GM12878 (cell line): ENCODE results near the gene EPHB1. TPM values are rescaled to one million over a fixed set of nuclear protein-coding genes. Genes with fewer than 3 reads are reported as not detected.
A peak's percentile ranks its signal among the peaks of the same experiment; 100 is the strongest.

Experiments
- ATAC-seq: fragments of 200-7000 bp; cut with Tn5 transposase; 3 replicates; pipeline ENCODE4 v1.9.1; 2020; ENCODE audit warnings: mild to moderate bottlenecking, moderate library complexity
- BruUV-seq: library from RNA; stranded (reverse); fragments of 400-500 nt; replicated peaks from 2 replicates; lab custom pipeline; 2021; lab: Mats Ljungman, UMichigan
- CTCF ChIA-PET: fragments of 300-600 bp; sonication (Branson Sonifier 250); formaldehyde crosslinking; extraction: SDS; loops from one replicate; lab custom pipeline; 2021; ENCODE audit warnings: inconsistent platforms; lab: Yijun Ruan, JAX
- POLR2A ChIA-PET: fragments of 350-600 bp; formaldehyde crosslinking; extraction: SDS; loops from one replicate; lab custom pipeline; 2021; ENCODE audit warnings: inconsistent platforms; lab: Charles Lee
- RAD21 ChIA-PET: fragments of 300-600 bp; sonication (Branson Sonifier 250); formaldehyde crosslinking; loops from one replicate; lab custom pipeline; 2023; ENCODE audit warnings: antibody characterized with exemption; ENCODE audit not compliant: unreplicated experiment; lab: Charles Lee
- SMC1A ChIA-PET: fragments of 300-600 bp; sonication (Branson Sonifier 250); formaldehyde crosslinking; loops from one replicate; lab custom pipeline; 2023; ENCODE audit not compliant: unreplicated experiment, uncharacterized antibody; lab: Charles Lee
- DNase-seq: peaks from one replicate; pipeline ENCODE4 v3.0.0-alpha.2; 2011; ENCODE audit warnings: low read depth, low spot score
- FAIRE-seq: peaks from 3 replicates; lab custom pipeline; 2011; peaks lifted over from hg19 to GRCh38; lab: Jason Lieb, UNC
- H2AFZ ChIP-seq: 2 replicates; pipeline ENCODE4 v1.6.0; 2011; ENCODE audit warnings: low read depth, low read length, control low read depth; ENCODE audit not compliant: control insufficient read depth
- H3K27ac ChIP-seq: 2 replicates; pipeline ENCODE4 v1.5.1; 2011; ENCODE audit warnings: control low read depth; ENCODE audit not compliant: control insufficient read depth, insufficient read depth
- H3K27me3 ChIP-seq, 2 experiments: replicated peaks in 1 of 2; 2 replicates each; pipeline versions ENCODE4 v1.6.0 to v1.6.1; 2011; ENCODE audit warnings: low read length in 1 of 2; ENCODE audit not compliant: control insufficient read depth in 2 of 2, insufficient read depth in 2 of 2
- H3K36me3 ChIP-seq, 2 experiments: 2 replicates each; pipeline ENCODE4 v1.5.1; 2011; ENCODE audit warnings: low read length in 1 of 2; ENCODE audit not compliant: control insufficient read depth in 2 of 2, insufficient read depth in 2 of 2
- H3K4me1 ChIP-seq: 2 replicates; pipeline ENCODE4 v1.6.1; 2011; ENCODE audit warnings: mild to moderate bottlenecking, low read length, moderate library complexity, mixed read lengths; ENCODE audit not compliant: control insufficient read depth, insufficient read depth
- H3K4me2 ChIP-seq: 2 replicates; pipeline ENCODE4 v1.6.0; 2011; ENCODE audit warnings: control low read depth; ENCODE audit not compliant: control insufficient read depth, insufficient read depth
- H3K4me3 ChIP-seq: fragments of 200-600 bp; sonication (generic); 2 replicates; pipeline ENCODE4 v1.5.1; 2016
- H3K79me2 ChIP-seq: 2 replicates; pipeline ENCODE4 v1.6.0; 2011; ENCODE audit warnings: low read length; ENCODE audit not compliant: control insufficient read depth, insufficient read depth
- H3K9ac ChIP-seq: 2 replicates; pipeline ENCODE4 v1.8.0; 2011; ENCODE audit warnings: low read length, control low read depth, mixed read lengths; ENCODE audit not compliant: control insufficient read depth, insufficient read depth
- H3K9me3 ChIP-seq: replicated peaks from 3 replicates; pipeline ENCODE4 v1.5.1; 2011; ENCODE audit warnings: mild to moderate bottlenecking, low read length; ENCODE audit not compliant: control insufficient read depth, insufficient read depth
- H4K20me1 ChIP-seq: 2 replicates; pipeline ENCODE4 v1.6.0; 2011; ENCODE audit not compliant: control insufficient read depth, insufficient read depth
- BRCA1 ChIP-seq: IDR thresholded peaks from 2 replicates; pipeline ENCODE4 v1.6.1; 2011; ENCODE audit warnings: low read depth, low read length, improper control_type of control experiment
- CEBPZ ChIP-seq: fragments of 150-350 bp; IDR thresholded peaks from 2 replicates; pipeline ENCODE4 v1.6.1; 2016; ENCODE audit warnings: low read depth, low read length
- CHD4 ChIP-seq: fragments of 200-600 bp; sonication (generic); IDR thresholded peaks from 2 replicates; pipeline ENCODE4 v1.6.1; 2016; ENCODE audit warnings: mild to moderate bottlenecking
- EED ChIP-seq: sonication (generic); IDR thresholded peaks from 2 replicates; pipeline ENCODE4 v1.6.1; 2016; ENCODE audit warnings: antibody characterized with exemption, low read depth
- FOXK2 ChIP-seq: fragments of 450-650 bp; IDR thresholded peaks from 2 replicates; pipeline ENCODE4 v1.6.1; 2017; ENCODE audit warnings: mild to moderate bottlenecking, moderate library complexity
- JUNB ChIP-seq: IDR thresholded peaks from 2 replicates; pipeline ENCODE4 v1.6.1; 2016; ENCODE audit warnings: antibody characterized with exemption, mild to moderate bottlenecking
- NFIC ChIP-seq: IDR thresholded peaks from 2 replicates; pipeline ENCODE4 v1.6.1; 2012; ENCODE audit warnings: low read depth, mild to moderate bottlenecking, inconsistent platforms, low read length, moderate library complexity
- NFYA ChIP-seq: IDR thresholded peaks from 2 replicates; pipeline ENCODE4 v1.6.1; 2011; ENCODE audit warnings: low read depth, mild to moderate bottlenecking, low read length, improper control_type of control experiment, borderline replicate concordance
- NFYB ChIP-seq: IDR thresholded peaks from 2 replicates; pipeline ENCODE4 v1.6.1; 2011; ENCODE audit warnings: low read depth, mild to moderate bottlenecking, low read length, improper control_type of control experiment, moderate library complexity; ENCODE audit not compliant: insufficient read depth
- POLR2A ChIP-seq: IDR thresholded peaks from 2 replicates; pipeline ENCODE4 v1.6.1; 2011; ENCODE audit warnings: low read depth, mild to moderate bottlenecking, low read length
- RAD51 ChIP-seq: fragments of 450-650 bp; IDR thresholded peaks from 2 replicates; pipeline ENCODE4 v1.6.1; 2016; ENCODE audit warnings: moderate library complexity, mild to moderate bottlenecking, inconsistent platforms
- RBBP5 ChIP-seq: fragments of 200-600 bp; sonication (generic); conservative IDR thresholded peaks from 2 replicates; pipeline ENCODE4 v1.6.1; 2016
- SKIL ChIP-seq: fragments of 450-650 bp; IDR thresholded peaks from 2 replicates; pipeline ENCODE4 v1.6.1; 2017; ENCODE audit warnings: mild to moderate bottlenecking, low read depth, inconsistent platforms; ENCODE audit not compliant: poor library complexity, severe bottlenecking
- SREBF1 ChIP-seq: IDR thresholded peaks from 2 replicates; pipeline ENCODE4 v1.6.1; 2012; ENCODE audit warnings: mild to moderate bottlenecking, low read length
- STAT1 ChIP-seq: fragments of 450-650 bp; conservative IDR thresholded peaks from 2 replicates; pipeline ENCODE4 v1.6.1; 2014; ENCODE audit warnings: antibody characterized with exemption, mild to moderate bottlenecking
- ZBTB4 ChIP-seq: fragments of 450-650 bp; formaldehyde crosslinking; IDR thresholded peaks from 2 replicates; pipeline ENCODE4 v1.4.0; 2022; ENCODE audit warnings: mild to moderate bottlenecking, moderate library complexity
- ZNF622 ChIP-seq: fragments of 450-650 bp; IDR thresholded peaks from 2 replicates; pipeline ENCODE4 v1.6.1; 2017; ENCODE audit warnings: mild to moderate bottlenecking, inconsistent platforms
- WGBS: methylation state at CpG from one replicate; pipeline ENCODE4 v1.1.6; 2016; ENCODE audit warnings: low lambda C conversion rate; ENCODE audit not compliant: insufficient replicate concordance, insufficient coverage; ENCODE audit errors: missing lambda C conversion rate; 5-methylcytosine and 5-hydroxymethylcytosine counted together
- in situ Hi-C: fragments of 300-500 bp; cut with MboI; formaldehyde crosslinking; loops from 9 replicates; pipeline ENCODE4 v1.14.3; 2018; ENCODE audit warnings: mixed read lengths
- intact Hi-C: fragments of 100-400 bp; cut with micrococcal nuclease; formaldehyde crosslinking; loops from one replicate; pipeline ENCODE4 v1.14.2; 2022; ENCODE audit not compliant: unreplicated experiment
- polyA plus RNA-seq, 11 experiments: library from polyadenylated mRNA; depleted of rRNA in 4 of 11; unstranded in 6 of 11; stranded (reverse) in 5 of 11; fragments of >200 nt; fragmentation: Nextera tagmentation in 4 of 11; fragmentation: Illumina TruSeq in 1 of 11; extraction: Ambion mirVana in 4 of 11; extraction: Trizol in 1 of 11; gene quantifications; 1 replicate in 1 of 11; 2 replicates in 10 of 11; pipeline versions ENCODE4 v1.2.1 to v1.2.3, GENCODE V29; 2011 to 2016; ENCODE audit warnings: inconsistent platforms in 2 of 11, missing spikeins in 2 of 11, low read depth in 1 of 11
- total RNA-seq, 4 experiments: library from RNA; depleted of rRNA in 3 of 4; stranded (reverse); fragments of >200 nt in 3 of 4; fragmentation: Illumina TruSeq in 1 of 4; extraction: Trizol in 1 of 4; gene quantifications; 2 replicates each; pipeline versions ENCODE4 v1.2.1 to v1.2.3, GENCODE V29; 2013 to 2021

Gene EPHB1
- total and polyA plus RNA-seq, 10 of the 15 experiments (the other 5 are each of a cell fraction or from before 2014, with no cell fraction given): 0.33 to 23.8 (median 1.2) TPM

- TF ChIP-seq NFYB (no peak), SREBF1 (no peak)
Observed at GRCh38 chr3:134775831-134776230, 19.2 kb upstream of the EPHB1 start (continued).

- WGBS: 59% methylated on average over 1 of the region's 1 CpG
- H3K4me1 ChIP-seq: no peaks in the 10 kb centered on the region
- H3K9me3 ChIP-seq: no peaks in the 10 kb centered on the region; the same call in 2 of the 3 replicates
- ChIA-PET RAD21 (no interaction called here), POLR2A (no interaction called here), CTCF (no interaction called here), SMC1A (no interaction called here)
- H3K79me2 ChIP-seq: no peaks in the 10 kb centered on the region
- intact Hi-C loops (no loop called here), in situ Hi-C loops (loop anchor here (25.0 kb wide), 1 partner anchor 1111 kb away; no protein-coding TSS in a partner anchor)
- ATAC-seq: peak; percentile 18; the same call in 1 of the 3 replicates
- no peak overlapping the region for H2AFZ ChIP-seq
- BruUV-seq: no TSS peak
- DNase-seq: no peak
- H3K4me2 ChIP-seq: no peak overlapping the region
- H3K27me3 ChIP-seq: no peaks in the 10 kb centered on the region; a peak in 1 of 4 replicates
- FAIRE-seq: no peak
- no peak overlapping the region for H3K27ac ChIP-seq
- no peak overlapping the region for H3K4me3 ChIP-seq
- H3K36me3 ChIP-seq: no peaks in the 10 kb centered on the region
- no peaks in the 10 kb centered on the region for H4K20me1 ChIP-seq
- H3K9ac ChIP-seq: no peak overlapping the region
- no peak for TF ChIP-seq NFYB
- no peak for TF ChIP-seq CHD4
- no peak for TF ChIP-seq ZBTB4
- no peak for TF ChIP-seq RBBP5
- no peak for TF ChIP-seq STAT1
- no peak for TF ChIP-seq RAD51
- no peak for TF ChIP-seq NFYA
- TF ChIP-seq SKIL: no peak
- TF ChIP-seq EED: no peak
- TF ChIP-seq JUNB: no peak
- TF ChIP-seq ZNF622: no peak
- no peak for TF ChIP-seq BRCA1
- TF ChIP-seq NFIC: no peak
- TF ChIP-seq POLR2A: no peak
- no peak for TF ChIP-seq CEBPZ
- TF ChIP-seq FOXK2: no peak
Observed at GRCh38 chr3:134776518-134776917, 18.5 kb upstream of the EPHB1 start.
